Neural progenitor cell (in vitro differentiated cells): ENCODE results near the gene BTBD9.

Experiments used
- EZH2 ChIP-seq: fragments of 200-600 bp; sonication (generic); IDR thresholded peaks from 2 replicates; pipeline ENCODE4 v1.6.1; 2017; ENCODE audit warnings: antibody characterized with exemption, mild to moderate bottlenecking, moderate library complexity
- TF ChIP-seq, protein P1 (sequence below): fragments of 200-600 bp; sonication (generic); IDR thresholded peaks from 2 replicates; pipeline ENCODE4 v1.5.1; 2017; ENCODE audit warnings: antibody characterized with exemption, mild to moderate bottlenecking

DNA sequence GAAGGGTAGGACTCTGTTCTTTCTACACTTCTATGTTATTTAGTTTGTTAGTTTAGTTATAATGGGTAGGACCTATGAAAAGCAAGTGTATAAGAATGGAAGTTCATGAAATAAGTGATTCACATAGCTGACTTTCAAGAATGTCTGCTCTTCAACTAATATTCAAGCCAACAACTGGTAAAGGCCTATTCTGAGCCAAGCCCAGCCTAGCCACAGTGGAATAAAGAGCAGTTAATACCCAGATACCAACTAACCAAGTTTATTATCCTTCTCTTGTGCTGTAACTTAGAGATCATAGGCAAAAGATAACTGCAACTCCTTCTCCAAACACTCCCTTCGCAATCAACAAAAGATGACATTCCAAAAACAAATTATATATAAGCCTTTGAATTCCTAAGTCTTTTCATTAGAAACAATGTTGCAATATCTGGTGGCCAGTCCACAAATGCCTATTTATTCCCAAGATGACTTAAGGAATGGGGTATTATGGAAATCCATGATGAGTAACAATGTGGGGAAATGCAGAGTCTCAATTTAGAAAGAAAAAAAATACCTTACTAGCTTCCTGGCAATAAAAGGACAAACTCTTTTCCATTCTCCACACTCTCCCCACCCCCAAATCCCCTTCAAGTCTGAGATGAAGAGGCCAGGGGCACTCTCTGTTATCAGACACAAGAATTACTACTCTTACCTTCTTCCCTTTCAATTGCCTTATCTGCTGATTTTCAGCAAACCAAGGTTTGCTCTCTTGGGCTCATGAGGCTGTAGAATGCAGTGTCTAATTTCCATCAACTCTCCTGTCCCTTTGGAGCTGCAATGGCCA is 27.4 kb downstream of the BTBD9 start:
- TF ChIP-seq, protein P1, sequence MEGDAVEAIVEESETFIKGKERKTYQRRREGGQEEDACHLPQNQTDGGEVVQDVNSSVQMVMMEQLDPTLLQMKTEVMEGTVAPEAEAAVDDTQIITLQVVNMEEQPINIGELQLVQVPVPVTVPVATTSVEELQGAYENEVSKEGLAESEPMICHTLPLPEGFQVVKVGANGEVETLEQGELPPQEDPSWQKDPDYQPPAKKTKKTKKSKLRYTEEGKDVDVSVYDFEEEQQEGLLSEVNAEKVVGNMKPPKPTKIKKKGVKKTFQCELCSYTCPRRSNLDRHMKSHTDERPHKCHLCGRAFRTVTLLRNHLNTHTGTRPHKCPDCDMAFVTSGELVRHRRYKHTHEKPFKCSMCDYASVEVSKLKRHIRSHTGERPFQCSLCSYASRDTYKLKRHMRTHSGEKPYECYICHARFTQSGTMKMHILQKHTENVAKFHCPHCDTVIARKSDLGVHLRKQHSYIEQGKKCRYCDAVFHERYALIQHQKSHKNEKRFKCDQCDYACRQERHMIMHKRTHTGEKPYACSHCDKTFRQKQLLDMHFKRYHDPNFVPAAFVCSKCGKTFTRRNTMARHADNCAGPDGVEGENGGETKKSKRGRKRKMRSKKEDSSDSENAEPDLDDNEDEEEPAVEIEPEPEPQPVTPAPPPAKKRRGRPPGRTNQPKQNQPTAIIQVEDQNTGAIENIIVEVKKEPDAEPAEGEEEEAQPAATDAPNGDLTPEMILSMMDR: no peak
- TF ChIP-seq EZH2: no peak
